Common myeloid progenitor, CD34-positive (primary cell): ENCODE measurements around the gene CEP44.
"Not testable (repeated sequence)": the region's sequence is repeated elsewhere in the genome, so short reads cannot be mapped to it uniquely, and the experiment has no call there.

ENCODE experiments used
- CTCF ChIA-PET: fragments of 350-600 bp; sonication (Branson Sonifier 250); formaldehyde crosslinking; loops from one replicate; lab custom pipeline; 2021; ENCODE audit warnings: antibody characterized with exemption; lab: Charles Lee
- POLR2A ChIA-PET: fragments of 350-600 bp; sonication (Branson Sonifier 250); formaldehyde crosslinking; loops from one replicate; lab custom pipeline; 2021; ENCODE audit warnings: antibody characterized with exemption; lab: Charles Lee
- DNase-seq, 3 donors: peaks; one replicate each; pipeline versions ENCODE4 v3.0.0 to v3.0.0-alpha.2; 2013
- H3K27ac ChIP-seq, 2 experiments: 1 replicate in 1 of 2; 2 replicates in 1 of 2; pipeline ENCODE4 v1.7.0; 2013; ENCODE audit warnings: inconsistent platforms in 2 of 2, low read length in 2 of 2, mild to moderate bottlenecking in 2 of 2, low read depth in 1 of 2, moderate library complexity in 1 of 2; ENCODE audit not compliant: severe bottlenecking in 2 of 2, insufficient read depth in 1 of 2, poor library complexity in 1 of 2
- H3K27me3 ChIP-seq, 5 experiments: replicated peaks in 2 of 5; 1 replicate in 3 of 5; 2 replicates in 2 of 5; pipeline versions ENCODE4 v1.6.1 to v1.7.0; 2013; ENCODE audit warnings: low read length in 4 of 5, mild to moderate bottlenecking in 2 of 5, moderate library complexity in 2 of 5, inconsistent platforms in 1 of 5; ENCODE audit not compliant: insufficient read depth in 5 of 5, control insufficient read depth in 4 of 5
- H3K36me3 ChIP-seq, 4 experiments: 1 replicate in 2 of 4; 2 replicates in 2 of 4; pipeline versions ENCODE4 v1.6.1 to v1.7.0; 2013; ENCODE audit warnings: low read length in 3 of 4, control low read depth in 1 of 4, mild to moderate bottlenecking in 1 of 4; ENCODE audit not compliant: control insufficient read depth in 4 of 4, insufficient read depth in 4 of 4
- H3K4me1 ChIP-seq, 4 experiments: 1 replicate in 3 of 4; 2 replicates in 1 of 4; pipeline versions ENCODE4 v1.6.1 to v1.7.1; 2013; ENCODE audit warnings: low read length in 3 of 4, mild to moderate bottlenecking in 3 of 4, control low read depth in 1 of 4, inconsistent platforms in 1 of 4, moderate library complexity in 1 of 4; ENCODE audit not compliant: control insufficient read depth in 4 of 4, insufficient read depth in 4 of 4; ENCODE audit errors: control extremely low read depth in 1 of 4
- H3K4me3 ChIP-seq, 7 experiments: 1 replicate in 4 of 7; 2 replicates in 3 of 7; pipeline versions ENCODE4 v1.5.1 to v1.7.0; 2013; ENCODE audit warnings: mild to moderate bottlenecking in 7 of 7, low read length in 6 of 7, moderate library complexity in 6 of 7, inconsistent platforms in 2 of 7, low read depth in 2 of 7, control low read depth in 1 of 7; ENCODE audit not compliant: insufficient read depth in 4 of 7, control insufficient read depth in 1 of 7; ENCODE audit errors: extremely low read depth in 1 of 7
- H3K9me3 ChIP-seq, 5 experiments: 1 replicate in 4 of 5; 2 replicates in 1 of 5; pipeline versions ENCODE4 v1.6.1 to v1.7.1; 2013; ENCODE audit warnings: low read length in 4 of 5, mild to moderate bottlenecking in 2 of 5, inconsistent platforms in 1 of 5, low read depth in 1 of 5, moderate library complexity in 1 of 5; ENCODE audit not compliant: control insufficient read depth in 4 of 5, insufficient read depth in 2 of 5; ENCODE audit errors: control extremely low read depth in 1 of 5
- WGBS: methylation state at CpG from one replicate; pipeline ENCODE4 v1.1.5; 2013; ENCODE audit not compliant: insufficient coverage; 5-methylcytosine and 5-hydroxymethylcytosine counted together

Gene CEP44

DNA sequence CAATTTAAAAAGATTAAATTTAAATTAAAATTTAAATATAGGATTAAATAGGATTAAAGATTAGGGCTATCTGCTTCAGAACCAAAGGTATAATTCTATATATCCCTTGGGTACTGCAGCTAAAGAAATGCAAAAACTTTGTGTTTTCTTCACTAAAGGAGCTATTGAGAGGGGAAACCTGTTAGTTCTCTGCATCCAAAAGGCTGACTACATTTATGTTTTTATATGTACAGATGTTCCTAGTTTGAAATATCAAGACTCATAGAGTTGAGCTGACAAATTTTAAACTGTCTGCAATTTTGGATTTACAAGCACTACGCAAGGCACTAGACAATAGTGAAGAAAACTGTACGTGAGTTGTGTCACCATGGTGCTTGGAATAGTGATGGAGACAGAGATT lies 95.2 kb downstream of the CEP44 start:
- Histone ChIP-seq H3K4me3 (no peak overlapping the region), H3K27me3 (no peaks in the 10 kb centered on the region), H3K9me3 (no peaks in the 10 kb centered on the region), H3K36me3 (no peaks in the 10 kb centered on the region), H3K4me1 (peaks cover 0 to 6% (median under 1%) of the 10 kb centered on the region in 4 experiments), H3K27ac (no peak overlapping the region)
- ChIA-PET CTCF (no interaction called here), POLR2A (no interaction called here)
- DNase-seq: no peak
- 100% methylated on average over 2 of the region's 2 CpGs for WGBS

GRCh38 chr4:174380206-174380605 lies 96.5 kb downstream of the CEP44 start:
- H3K9me3 ChIP-seq, DNase-seq, CTCF ChIA-PET, H3K27ac ChIP-seq, H3K4me3 ChIP-seq, H3K36me3 ChIP-seq, H3K4me1 ChIP-seq, POLR2A ChIA-PET, H3K27me3 ChIP-seq: not testable (repeated sequence)
- 90% methylated on average over 2 of the region's 4 CpGs for WGBS

- ChIA-PET CTCF (no interaction called here), POLR2A (no interaction called here)
- 87% methylated on average over 8 of the region's 9 CpGs for WGBS
- DNase-seq: no peak
- Histone ChIP-seq H3K27me3 (no peaks in the 10 kb centered on the region), H3K27ac (no peak overlapping the region), H3K4me3 (no peak overlapping the region), H3K36me3 (no peaks in the 10 kb centered on the region), H3K4me1 (peaks cover 0 to 6% (median under 1%) of the 10 kb centered on the region in 4 experiments), H3K9me3 (no peaks in the 10 kb centered on the region)
Measured at GRCh38 chr4:174380699-174381439, 97.2 kb downstream of the CEP44 start.

DNA sequence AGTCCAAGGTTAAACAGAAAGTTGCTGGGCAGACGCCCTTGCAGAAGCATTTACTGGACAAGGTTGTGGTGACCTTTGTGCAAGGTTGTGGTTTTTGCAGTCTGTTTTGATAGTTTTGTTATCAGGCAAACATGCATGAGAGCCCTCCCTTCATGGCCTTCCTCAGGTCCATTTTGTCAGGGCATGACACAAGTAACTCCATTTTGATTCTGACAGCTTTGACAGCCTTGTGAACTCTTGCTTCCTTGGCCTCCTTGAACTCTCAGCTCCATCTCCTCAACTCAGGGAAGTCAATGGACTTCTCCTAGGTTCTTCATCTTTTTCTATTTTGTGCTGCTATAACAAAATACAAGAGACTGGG lies 97.7 kb downstream of the CEP44 start:
- no CpG with 5 or more reads among the region's 1 CpG for WGBS
- CTCF ChIA-PET: no interaction called here
- POLR2A ChIA-PET: no interaction called here

More for the DNA sequence above, 97.7 kb downstream of the CEP44 start:
- no peaks in the 10 kb centered on the region for H3K36me3 ChIP-seq
- no peak overlapping the region for H3K4me3 ChIP-seq
- H3K9me3 ChIP-seq: no peaks in the 10 kb centered on the region
- DNase-seq: no peak
- no peaks in the 10 kb centered on the region for H3K27me3 ChIP-seq
- H3K4me1 ChIP-seq: peaks cover 0 to 6% (median under 1%) of the 10 kb centered on the region in 4 experiments
- no peak overlapping the region for H3K27ac ChIP-seq
